ENCODE data around the gene DDT.
"Not testable (repeated sequence)": the region's sequence is repeated elsewhere in the genome, so short reads cannot be mapped to it uniquely, and the experiment has no call there.

DDT gene

DNA sequence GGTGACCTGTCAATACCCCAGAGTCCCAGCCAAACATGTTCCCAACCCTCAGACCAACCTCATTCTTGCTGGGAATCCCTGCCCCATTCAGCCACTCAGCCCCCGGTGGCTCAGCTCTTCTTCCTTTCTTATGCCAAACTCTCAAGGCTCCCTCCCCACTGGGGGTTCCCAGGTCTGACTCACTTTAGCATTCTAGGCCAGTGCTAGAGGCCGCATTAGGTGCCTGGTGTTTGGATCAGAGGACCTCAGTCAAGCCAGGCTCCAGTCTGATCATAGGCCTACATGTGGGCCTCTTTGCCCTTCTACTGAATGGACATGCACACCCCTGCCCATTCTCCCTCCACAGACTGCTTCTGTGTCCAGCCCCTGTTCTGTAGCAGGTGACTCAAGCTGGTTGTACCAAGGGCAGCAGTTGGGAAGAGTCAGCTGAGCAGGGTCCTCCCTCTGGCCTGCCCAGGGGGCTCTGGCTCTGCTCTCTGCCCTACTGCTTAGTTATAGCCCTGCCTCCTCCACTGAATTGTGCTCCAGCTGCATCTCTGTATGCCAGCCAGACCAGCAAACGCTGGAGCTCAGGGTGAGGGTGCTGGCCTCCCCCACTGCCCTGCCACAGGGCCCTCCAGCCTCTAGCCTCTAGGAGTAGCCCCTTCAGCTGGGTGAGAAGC is 15.5 kb upstream of the DDT start:
- FAIRE-seq; DNase-seq (ENCODE audit: low spot score): not testable (repeated sequence)

- not testable (repeated sequence) for DNase-seq (ENCODE audit: low spot score)
- peak; percentile 99 for FAIRE-seq
These were observed 12.4 kb upstream of the DDT start for GRCh38 chr22:23986538-23987178.

DNA sequence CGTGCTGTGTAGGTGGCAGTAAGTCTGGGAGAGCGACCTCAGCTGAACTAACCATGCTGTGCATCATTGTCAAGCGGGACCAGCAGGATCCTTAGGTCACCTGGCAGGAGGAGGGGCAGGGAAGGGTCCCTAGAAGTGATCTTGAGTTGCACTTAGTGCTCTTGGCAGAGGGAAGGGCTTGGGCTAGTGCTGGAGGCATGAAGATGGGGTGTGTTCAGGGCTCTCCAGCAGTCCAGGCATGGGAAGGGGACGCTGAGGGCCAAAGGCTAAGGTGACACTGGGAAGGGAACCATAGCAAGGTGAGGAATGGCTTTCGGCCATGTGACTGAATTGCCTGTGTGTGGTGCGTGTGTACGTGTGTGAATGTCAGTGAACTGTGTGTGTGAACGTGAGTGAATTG is 11.8 kb upstream of the DDT start:
- not testable (repeated sequence) for FAIRE-seq; DNase-seq (ENCODE audit: low spot score)

DNA sequence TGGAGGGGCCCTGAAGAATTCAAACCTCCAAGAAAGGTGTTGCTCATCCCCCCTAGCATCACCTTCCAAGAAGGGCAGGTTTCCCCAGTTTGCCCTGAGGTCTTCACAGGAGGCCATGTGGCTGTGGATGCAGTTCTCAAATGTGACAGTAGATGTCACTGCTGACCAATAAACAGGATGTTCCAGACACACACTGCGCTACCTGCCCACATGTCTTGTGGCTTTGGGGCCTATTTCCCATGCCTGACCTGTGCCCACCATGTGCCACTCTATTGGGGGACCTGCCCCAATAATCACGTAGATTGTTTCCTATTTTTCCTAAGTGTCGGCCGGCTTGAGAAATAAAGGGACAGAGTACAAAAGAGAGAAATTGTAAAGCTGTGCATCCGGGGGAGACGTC is 10.2 kb upstream of the DDT start:
- FAIRE-seq (no peak), DNase-seq (ENCODE audit: low spot score) (no peak)

DNA sequence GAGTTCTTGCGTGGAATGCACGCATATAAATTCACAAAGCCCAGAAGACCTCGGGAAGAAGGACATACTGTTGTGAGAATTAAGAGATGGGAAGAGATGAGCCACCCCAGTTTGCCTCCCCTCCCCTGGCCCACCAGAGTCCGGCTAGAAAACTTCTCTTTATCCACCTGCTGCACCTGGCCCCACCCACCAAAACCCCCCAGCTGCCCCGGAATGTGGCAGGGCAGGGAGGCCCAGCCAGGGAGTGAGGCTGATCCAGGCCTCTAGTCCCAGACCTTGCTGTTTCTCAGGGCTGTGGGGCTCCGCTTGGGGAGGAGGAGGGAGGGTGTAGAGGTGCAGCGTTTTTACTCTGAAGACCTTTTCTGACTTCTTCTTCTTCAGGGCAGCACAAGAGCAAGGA is 6.3 kb upstream of the DDT start:
- not testable (repeated sequence) for DNase-seq (ENCODE audit: low spot score); FAIRE-seq

DNA sequence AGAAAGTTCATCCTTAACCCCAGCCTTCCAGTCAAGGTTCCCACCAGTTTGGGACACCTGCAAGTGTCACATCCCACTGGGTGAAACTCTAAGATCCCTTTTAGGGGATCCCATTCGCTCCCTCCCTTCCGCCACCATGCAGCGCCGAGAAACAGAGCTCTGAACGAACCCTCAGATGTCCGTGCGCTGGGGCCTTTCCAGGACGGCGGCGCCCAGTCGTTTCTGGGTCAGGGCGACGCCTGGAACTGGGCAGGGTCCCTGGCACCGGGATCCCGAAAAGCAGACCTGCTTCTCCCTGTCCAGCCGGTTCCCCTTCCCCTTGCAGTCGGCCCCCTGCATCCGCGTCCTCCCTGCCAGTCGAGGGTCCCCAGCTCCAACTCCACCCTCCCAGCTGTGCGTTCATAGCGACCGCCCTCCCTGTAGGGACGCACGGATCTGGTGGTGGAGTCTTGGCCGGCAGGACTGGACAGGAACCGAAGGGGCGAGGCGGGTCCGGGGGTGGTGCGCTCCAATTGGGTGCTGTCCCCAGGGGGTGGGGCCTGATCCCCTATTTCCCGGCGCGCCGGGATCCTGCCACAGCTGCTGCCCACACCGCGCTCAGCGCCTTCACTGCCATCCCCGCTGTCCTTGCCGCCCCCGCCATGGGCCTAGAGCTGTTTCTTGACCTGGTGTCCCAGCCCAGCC is 5.5 kb upstream of the DDT start, which contains the start of gene GSTT2:
TSS of gene GSTT2 (plus strand) at position 578 of the 684 bp plus-strand sequence.
- FAIRE-seq = peak; percentile 98
- not testable (repeated sequence) for DNase-seq (ENCODE audit: low spot score)

- FAIRE-seq = peak; percentile 79
- DNase-seq (ENCODE audit: low spot score) = not testable (repeated sequence)
These were observed 3.1 kb upstream of the DDT start for GRCh38 chr22:23977304-23977703.

DNA sequence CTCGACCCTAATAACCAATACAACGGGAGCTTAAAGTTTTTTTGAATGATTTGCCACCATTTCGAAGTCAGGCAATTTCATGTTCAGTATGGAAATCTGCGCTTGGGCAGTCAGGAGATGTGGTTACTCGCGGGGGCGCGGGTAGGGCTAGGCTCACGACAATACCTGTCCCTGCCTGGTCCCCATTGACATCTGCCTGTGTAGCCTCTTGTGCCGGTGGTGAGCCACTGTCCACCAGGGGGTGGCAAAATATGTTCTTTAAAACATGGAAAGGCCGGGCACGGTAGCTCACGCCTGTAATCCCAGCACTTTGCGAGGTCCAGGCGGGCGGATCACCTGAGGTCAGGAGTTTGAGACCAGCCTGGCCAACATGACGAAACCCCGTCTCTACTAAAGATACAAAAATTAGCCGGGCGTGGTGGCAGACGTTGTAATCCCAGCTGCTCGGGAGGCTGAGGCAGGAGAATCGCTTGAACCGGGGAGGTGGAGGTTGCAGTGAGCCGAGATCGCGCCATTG is 653 bp upstream of the DDT start:
- peak; percentile 91 for FAIRE-seq
- DNase-seq (ENCODE audit: low spot score) = not testable (repeated sequence)

- DNase-seq (ENCODE audit: low spot score) = not testable (repeated sequence)
- FAIRE-seq = peak; percentile 40
These were observed 2.3 kb downstream of the DDT start for GRCh38 chr22:23971927-23972326.

GRCh38 chr22:23970816-23971486 is 3.3 kb downstream of the DDT start:
- FAIRE-seq (no peak), DNase-seq (ENCODE audit: low spot score) (peak; percentile 4)

GRCh38 chr22:23970201-23970641 is 4.0 kb downstream of the DDT start:
- DNase-seq (ENCODE audit: low spot score) = peak; percentile 0
- FAIRE-seq = peak; percentile 90

GRCh38 chr22:23969071-23969470 is 5.2 kb downstream of the DDT start:
- peak; percentile 1 for DNase-seq (ENCODE audit: low spot score)
- peak; percentile 58 for FAIRE-seq

GRCh38 chr22:23966568-23966967 is 7.7 kb downstream of the DDT start, which contains the start of gene DDTL:
TSS of gene DDTL (plus strand) at chr22:23966888. CDS start at chr22:23966915, 27 bp downstream.
- not testable (repeated sequence) for DNase-seq (ENCODE audit: low spot score)
- FAIRE-seq = peak; percentile 96

DNA sequence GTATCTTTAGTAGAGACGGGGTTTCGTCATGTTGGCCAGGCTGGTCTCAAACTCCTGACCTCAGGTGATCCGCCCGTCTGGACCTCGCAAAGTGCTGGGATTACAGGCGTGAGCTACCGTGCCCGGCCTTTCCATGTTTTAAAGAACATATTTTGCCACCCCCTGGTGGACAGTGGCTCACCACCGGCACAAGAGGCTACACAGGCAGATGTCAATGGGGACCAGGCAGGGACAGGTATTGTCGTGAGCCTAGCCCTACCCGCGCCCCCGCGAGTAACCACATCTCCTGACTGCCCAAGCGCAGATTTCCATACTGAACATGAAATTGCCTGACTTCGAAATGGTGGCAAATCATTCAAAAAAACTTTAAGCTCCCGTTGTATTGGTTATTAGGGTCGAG is 8.1 kb downstream of the DDT start:
- FAIRE-seq = peak; percentile 78

GRCh38 chr22:23961084-23961771 is 13.0 kb downstream of the DDT start, which contains the start of gene GSTT2B:
TSS of gene GSTT2B (minus strand) at chr22:23961195. CDS start at chr22:23961131, 64 bp downstream.
- DNase-seq (ENCODE audit: low spot score) = not testable (repeated sequence)
- peak; percentile 100 for FAIRE-seq

More for the DNA sequence above, 8.1 kb downstream of the DDT start:
- DNase-seq (ENCODE audit: low spot score) = not testable (repeated sequence)

DNA sequence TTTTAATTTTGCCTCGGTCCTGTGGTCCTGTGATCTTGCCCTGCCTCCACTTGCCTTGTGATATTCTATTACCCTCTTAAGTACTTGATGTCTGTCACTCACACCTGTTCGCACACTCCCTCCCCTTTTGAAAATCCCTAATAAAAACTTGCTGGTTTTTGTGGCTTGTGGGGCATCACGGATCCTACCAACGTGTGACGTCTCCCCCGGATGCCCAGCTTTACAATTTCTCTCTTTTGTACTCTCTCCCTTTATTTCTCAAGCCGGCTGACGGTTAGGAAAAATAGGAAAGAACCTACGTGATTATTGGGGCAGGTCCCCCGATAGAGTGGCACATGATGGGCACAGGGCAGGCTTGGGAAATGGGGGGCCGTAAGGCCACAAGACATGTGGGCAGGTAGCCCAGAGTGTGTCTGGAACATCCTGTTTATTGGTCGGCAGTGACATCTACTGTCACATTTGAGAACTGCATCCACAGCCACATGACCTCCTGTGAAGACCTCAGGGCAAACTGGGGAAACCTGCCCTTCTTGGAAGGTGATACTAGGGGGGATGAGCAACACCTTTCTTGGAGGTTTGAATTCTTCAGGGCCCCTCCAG is 17.8 kb downstream of the DDT start:
- DNase-seq (ENCODE audit: low spot score) (peak; percentile 67), FAIRE-seq (peak; percentile 96)

DNA sequence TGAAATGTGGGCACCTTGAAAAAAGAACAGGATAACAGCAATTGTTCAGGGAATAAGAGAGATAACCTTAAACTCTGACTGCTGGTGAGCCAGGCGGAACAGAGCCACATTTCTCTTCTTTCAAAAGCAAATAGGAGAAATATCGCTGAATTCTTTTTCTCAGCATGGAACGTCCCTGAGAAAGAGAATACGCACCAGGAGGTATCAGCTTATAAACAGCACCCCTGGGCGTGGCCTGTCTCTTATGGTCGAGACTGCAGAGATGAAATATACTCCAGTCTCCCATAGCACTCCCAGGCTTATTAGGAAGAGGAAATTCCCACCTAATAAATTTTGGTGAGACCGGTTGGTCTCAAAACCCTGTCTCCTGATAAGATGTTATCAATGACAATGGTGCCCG is 18.4 kb downstream of the DDT start:
- FAIRE-seq; DNase-seq (ENCODE audit: low spot score): not testable (repeated sequence)

- not testable (repeated sequence) for FAIRE-seq; DNase-seq (ENCODE audit: low spot score)
These were observed 19.3 kb downstream of the DDT start for GRCh38 chr22:23954991-23955305.

DNA sequence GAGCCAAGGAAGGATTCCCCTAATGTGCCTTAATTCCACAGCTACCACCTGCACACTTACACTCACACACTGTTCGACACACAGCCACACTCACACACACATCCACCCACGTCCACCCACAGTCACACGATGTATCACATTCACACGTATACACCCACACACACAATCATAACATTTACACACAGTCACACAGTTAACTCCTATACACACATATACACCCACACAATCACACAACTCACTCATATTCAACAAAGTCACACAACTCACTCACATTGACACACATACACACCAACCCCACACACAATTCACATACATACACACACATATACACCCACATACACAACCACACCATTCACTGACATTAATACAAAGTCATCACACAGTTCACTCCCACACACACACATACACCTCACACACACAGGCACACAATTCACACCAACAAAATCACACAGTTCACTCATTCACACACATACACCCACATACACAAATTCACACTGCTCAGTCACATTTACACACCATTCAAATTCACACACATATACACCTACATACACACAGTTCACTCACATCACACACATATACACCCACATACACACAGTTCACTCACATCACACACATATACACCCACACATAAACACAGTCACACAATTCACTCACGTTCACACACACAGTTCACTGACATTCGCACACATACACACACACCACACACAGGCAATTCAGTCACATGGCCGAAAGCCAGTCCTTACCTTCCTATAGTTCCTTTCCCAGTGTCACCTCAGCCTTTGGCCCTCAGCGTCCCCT is 19.8 kb downstream of the DDT start:
- DNase-seq (ENCODE audit: low spot score) = not testable (repeated sequence)
- FAIRE-seq = peak; percentile 93
